Measurements from ENCODE around the gene SHE. TPM values are rescaled to one million over a fixed set of nuclear protein-coding genes. Genes with fewer than 3 reads are reported as not detected.
"Not testable (repeated sequence)": the region's sequence is repeated elsewhere in the genome, so short reads cannot be mapped to it uniquely, and the experiment has no call there.

Gene SHE
- total and polyA plus RNA-seq, 2 experiments from 2014 or later = 0.23 to 0.69 TPM

DNA sequence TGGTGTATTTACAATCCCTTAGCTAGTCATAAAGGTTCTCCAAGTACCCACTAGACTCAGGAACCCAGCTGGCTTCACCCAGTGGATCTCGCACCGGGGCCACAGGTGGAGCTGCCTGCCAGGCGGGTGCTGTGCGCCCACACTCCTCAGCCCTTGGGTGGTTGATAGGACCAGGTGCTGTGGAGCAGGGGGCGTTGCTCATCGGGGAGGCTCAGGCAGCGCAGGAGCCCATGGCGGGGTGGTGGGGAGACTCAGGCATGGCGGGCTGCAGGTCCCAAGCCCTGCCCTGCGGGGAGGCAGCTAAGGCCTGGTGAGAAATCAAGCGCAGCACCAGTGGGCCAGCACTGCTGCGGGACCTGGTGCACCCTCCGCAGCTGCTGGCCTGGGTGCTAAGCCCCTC lies 29.7 kb upstream of the SHE start:
- H3K9me2 ChIP-seq (ENCODE audit: insufficient read depth); H3F3A ChIP-seq (replicated peaks; ENCODE audit: low read depth); H3K4me3 Mint-ChIP-seq; H2AFZ ChIP-seq; H3K4me2 ChIP-seq; H3K27ac ChIP-seq (ENCODE audit: low read depth); ATAC-seq; H3K4me1 Mint-ChIP-seq; H3K4me1 ChIP-seq (ENCODE audit: insufficient read depth); H3K27me3 ChIP-seq (ENCODE audit: insufficient read depth); H3K79me2 ChIP-seq (replicated peaks; ENCODE audit: insufficient read depth); H3K36me3 Mint-ChIP-seq (ENCODE audit: low read depth); DNase-seq (ENCODE audit: low spot score); H3K36me3 ChIP-seq (ENCODE audit: insufficient read depth); H3K4me3 ChIP-seq; H3K27ac Mint-ChIP-seq; H4K20me1 ChIP-seq (replicated peaks; ENCODE audit: insufficient read depth): not testable (repeated sequence)
- Mint-ChIP-seq H3K9me3 (peaks cover 25% of the 10 kb centered on the region), H3K27me3 (ENCODE audit: insufficient read depth, low read depth, poor library complexity) (peaks cover 16% of the 10 kb centered on the region)

DNA sequence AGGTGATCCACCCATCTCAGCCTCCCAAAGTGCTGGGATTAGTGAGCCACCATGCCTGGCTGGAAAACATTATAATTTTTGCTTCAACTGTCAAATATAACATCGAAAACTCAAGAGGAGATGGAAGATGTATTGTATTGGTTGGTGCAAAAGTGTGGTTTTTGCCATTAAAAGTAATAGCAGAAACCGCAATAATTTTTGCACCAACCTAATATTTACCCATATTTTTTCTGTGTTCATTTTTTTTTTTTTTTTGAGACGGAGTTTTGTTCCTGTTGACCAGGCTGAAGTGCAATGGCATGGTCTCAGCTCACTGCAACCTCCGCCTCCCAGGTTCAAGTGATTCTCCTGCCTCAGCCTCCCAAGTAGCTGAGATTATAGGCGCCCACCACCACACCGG lies 27.1 kb upstream of the SHE start:
- Histone ChIP-seq H3K27me3 (ENCODE audit: insufficient read depth) (no peaks in the 10 kb centered on the region), H2AFZ (no peak overlapping the region), H3K9me2 (ENCODE audit: insufficient read depth) (no peaks in the 10 kb centered on the region), H3K4me2 (no peak overlapping the region), H3K79me2 (replicated peaks; ENCODE audit: insufficient read depth) (no peaks in the 10 kb centered on the region), H3K27ac (ENCODE audit: low read depth) (no peak overlapping the region), H3K36me3 (ENCODE audit: insufficient read depth) (no peaks in the 10 kb centered on the region), H3K4me3 (no peak overlapping the region), H3F3A (replicated peaks; ENCODE audit: low read depth) (no peaks in the 10 kb centered on the region), H3K4me1 (ENCODE audit: insufficient read depth) (no peaks in the 10 kb centered on the region), H4K20me1 (replicated peaks; ENCODE audit: insufficient read depth) (no peaks in the 10 kb centered on the region)
- ATAC-seq (no peak), DNase-seq (ENCODE audit: low spot score) (no peak)
- no peak overlapping the region for H3K27ac Mint-ChIP-seq
- H3K9me3 Mint-ChIP-seq = peaks cover 22% of the 10 kb centered on the region
- 0 out of 3 replicates have a peak, but pooled peaks cover under 1% of the 10 kb centered on the region for H3K4me1 Mint-ChIP-seq
- TF ChIP-seq, protein P1, sequence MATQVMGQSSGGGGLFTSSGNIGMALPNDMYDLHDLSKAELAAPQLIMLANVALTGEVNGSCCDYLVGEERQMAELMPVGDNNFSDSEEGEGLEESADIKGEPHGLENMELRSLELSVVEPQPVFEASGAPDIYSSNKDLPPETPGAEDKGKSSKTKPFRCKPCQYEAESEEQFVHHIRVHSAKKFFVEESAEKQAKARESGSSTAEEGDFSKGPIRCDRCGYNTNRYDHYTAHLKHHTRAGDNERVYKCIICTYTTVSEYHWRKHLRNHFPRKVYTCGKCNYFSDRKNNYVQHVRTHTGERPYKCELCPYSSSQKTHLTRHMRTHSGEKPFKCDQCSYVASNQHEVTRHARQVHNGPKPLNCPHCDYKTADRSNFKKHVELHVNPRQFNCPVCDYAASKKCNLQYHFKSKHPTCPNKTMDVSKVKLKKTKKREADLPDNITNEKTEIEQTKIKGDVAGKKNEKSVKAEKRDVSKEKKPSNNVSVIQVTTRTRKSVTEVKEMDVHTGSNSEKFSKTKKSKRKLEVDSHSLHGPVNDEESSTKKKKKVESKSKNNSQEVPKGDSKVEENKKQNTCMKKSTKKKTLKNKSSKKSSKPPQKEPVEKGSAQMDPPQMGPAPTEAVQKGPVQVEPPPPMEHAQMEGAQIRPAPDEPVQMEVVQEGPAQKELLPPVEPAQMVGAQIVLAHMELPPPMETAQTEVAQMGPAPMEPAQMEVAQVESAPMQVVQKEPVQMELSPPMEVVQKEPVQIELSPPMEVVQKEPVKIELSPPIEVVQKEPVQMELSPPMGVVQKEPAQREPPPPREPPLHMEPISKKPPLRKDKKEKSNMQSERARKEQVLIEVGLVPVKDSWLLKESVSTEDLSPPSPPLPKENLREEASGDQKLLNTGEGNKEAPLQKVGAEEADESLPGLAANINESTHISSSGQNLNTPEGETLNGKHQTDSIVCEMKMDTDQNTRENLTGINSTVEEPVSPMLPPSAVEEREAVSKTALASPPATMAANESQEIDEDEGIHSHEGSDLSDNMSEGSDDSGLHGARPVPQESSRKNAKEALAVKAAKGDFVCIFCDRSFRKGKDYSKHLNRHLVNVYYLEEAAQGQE (IDR thresholded peaks at IDR 0.05; ENCODE audit: unreplicated experiment) = no peak
- TF ChIP-seq NANOG (IDR thresholded peaks at IDR 0.05; ENCODE audit: borderline replicate concordance) (no peak), POLR2AphosphoS5 (IDR thresholded peaks at IDR 0.05; ENCODE audit: low read depth) (no peak), JUNB (IDR thresholded peaks at IDR 0.05; ENCODE audit: unreplicated experiment) (no peak), STAT1 (IDR thresholded peaks at IDR 0.05; ENCODE audit: unreplicated experiment) (no peak)
- TF ChIP-seq, protein P2, sequence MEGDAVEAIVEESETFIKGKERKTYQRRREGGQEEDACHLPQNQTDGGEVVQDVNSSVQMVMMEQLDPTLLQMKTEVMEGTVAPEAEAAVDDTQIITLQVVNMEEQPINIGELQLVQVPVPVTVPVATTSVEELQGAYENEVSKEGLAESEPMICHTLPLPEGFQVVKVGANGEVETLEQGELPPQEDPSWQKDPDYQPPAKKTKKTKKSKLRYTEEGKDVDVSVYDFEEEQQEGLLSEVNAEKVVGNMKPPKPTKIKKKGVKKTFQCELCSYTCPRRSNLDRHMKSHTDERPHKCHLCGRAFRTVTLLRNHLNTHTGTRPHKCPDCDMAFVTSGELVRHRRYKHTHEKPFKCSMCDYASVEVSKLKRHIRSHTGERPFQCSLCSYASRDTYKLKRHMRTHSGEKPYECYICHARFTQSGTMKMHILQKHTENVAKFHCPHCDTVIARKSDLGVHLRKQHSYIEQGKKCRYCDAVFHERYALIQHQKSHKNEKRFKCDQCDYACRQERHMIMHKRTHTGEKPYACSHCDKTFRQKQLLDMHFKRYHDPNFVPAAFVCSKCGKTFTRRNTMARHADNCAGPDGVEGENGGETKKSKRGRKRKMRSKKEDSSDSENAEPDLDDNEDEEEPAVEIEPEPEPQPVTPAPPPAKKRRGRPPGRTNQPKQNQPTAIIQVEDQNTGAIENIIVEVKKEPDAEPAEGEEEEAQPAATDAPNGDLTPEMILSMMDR (conservative IDR thresholded peaks at IDR 0.05; ENCODE audit: low read depth in 2 of 2) = no peak
- TF ChIP-seq, protein P3, sequence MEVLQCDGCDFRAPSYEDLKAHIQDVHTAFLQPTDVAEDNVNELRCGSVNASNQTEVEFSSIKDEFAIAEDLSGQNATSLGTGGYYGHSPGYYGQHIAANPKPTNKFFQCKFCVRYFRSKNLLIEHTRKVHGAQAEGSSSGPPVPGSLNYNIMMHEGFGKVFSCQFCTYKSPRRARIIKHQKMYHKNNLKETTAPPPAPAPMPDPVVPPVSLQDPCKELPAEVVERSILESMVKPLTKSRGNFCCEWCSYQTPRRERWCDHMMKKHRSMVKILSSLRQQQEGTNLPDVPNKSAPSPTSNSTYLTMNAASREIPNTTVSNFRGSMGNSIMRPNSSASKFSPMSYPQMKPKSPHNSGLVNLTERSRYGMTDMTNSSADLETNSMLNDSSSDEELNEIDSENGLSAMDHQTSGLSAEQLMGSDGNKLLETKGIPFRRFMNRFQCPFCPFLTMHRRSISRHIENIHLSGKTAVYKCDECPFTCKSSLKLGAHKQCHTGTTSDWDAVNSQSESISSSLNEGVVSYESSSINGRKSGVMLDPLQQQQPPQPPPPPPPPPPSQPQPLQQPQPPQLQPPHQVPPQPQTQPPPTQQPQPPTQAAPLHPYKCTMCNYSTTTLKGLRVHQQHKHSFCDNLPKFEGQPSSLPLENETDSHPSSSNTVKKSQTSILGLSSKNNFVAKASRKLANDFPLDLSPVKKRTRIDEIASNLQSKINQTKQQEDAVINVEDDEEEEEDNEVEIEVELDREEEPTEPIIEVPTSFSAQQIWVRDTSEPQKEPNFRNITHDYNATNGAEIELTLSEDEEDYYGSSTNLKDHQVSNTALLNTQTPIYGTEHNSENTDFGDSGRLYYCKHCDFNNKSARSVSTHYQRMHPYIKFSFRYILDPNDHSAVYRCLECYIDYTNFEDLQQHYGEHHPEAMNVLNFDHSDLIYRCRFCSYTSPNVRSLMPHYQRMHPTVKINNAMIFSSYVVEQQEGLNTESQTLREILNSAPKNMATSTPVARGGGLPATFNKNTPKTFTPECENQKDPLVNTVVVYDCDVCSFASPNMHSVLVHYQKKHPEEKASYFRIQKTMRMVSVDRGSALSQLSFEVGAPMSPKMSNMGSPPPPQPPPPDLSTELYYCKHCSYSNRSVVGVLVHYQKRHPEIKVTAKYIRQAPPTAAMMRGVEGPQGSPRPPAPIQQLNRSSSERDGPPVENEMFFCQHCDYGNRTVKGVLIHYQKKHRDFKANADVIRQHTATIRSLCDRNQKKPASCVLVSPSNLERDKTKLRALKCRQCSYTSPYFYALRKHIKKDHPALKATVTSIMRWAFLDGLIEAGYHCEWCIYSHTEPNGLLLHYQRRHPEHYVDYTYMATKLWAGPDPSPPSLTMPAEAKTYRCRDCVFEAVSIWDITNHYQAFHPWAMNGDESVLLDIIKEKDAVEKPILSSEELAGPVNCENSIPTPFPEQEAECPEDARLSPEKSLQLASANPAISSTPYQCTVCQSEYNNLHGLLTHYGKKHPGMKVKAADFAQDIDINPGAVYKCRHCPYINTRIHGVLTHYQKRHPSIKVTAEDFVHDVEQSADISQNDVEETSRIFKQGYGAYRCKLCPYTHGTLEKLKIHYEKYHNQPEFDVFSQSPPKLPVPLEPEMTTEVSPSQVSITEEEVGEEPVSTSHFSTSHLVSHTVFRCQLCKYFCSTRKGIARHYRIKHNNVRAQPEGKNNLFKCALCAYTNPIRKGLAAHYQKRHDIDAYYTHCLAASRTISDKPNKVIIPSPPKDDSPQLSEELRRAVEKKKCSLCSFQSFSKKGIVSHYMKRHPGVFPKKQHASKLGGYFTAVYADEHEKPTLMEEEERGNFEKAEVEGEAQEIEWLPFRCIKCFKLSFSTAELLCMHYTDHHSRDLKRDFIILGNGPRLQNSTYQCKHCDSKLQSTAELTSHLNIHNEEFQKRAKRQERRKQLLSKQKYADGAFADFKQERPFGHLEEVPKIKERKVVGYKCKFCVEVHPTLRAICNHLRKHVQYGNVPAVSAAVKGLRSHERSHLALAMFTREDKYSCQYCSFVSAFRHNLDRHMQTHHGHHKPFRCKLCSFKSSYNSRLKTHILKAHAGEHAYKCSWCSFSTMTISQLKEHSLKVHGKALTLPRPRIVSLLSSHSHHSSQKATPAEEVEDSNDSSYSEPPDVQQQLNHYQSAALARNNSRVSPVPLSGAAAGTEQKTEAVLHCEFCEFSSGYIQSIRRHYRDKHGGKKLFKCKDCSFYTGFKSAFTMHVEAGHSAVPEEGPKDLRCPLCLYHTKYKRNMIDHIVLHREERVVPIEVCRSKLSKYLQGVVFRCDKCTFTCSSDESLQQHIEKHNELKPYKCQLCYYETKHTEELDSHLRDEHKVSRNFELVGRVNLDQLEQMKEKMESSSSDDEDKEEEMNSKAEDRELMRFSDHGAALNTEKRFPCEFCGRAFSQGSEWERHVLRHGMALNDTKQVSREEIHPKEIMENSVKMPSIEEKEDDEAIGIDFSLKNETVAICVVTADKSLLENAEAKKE (CRISPR knock-in tag; IDR thresholded peaks at IDR 0.05) = no peak
- H3K4me3 Mint-ChIP-seq = no peak overlapping the region
- H3K27me3 Mint-ChIP-seq (ENCODE audit: insufficient read depth, low read depth, poor library complexity) = peaks cover 12% of the 10 kb centered on the region
- H3K36me3 Mint-ChIP-seq (ENCODE audit: low read depth) = peaks cover 9% of the 10 kb centered on the region
